Uterus (tissue), 4 donors: ENCODE results near the gene PHF3. TPM values are rescaled to one million over a fixed set of nuclear protein-coding genes. Genes with fewer than 3 reads are reported as not detected.

Experiments used
- DNase-seq, 2 donors: peaks; one replicate each; pipeline ENCODE4 v3.0.0-alpha.2; 2019 to 2020
- H3K27ac ChIP-seq, 2 donors: fragments of 200-600 bp; sonication (generic); 1 replicate in 1 of 2; 2 replicates in 1 of 2; pipeline ENCODE4 v1.5.1; 2016 to 2018
- H3K27me3 ChIP-seq, 2 donors: fragments of 200-600 bp; sonication (generic); one replicate each; pipeline ENCODE4 v1.5.1; 2018 to 2019; ENCODE audit warnings: control low read depth in 1 of 2
- H3K36me3 ChIP-seq, 2 donors: fragments of 200-600 bp; sonication (generic); one replicate each; pipeline ENCODE4 v1.5.1; 2019; ENCODE audit warnings: control low read depth in 1 of 2
- H3K4me1 ChIP-seq, 2 donors: fragments of 200-600 bp; sonication (generic); one replicate each; pipeline ENCODE4 v1.5.1; 2018 to 2019; ENCODE audit warnings: control low read depth in 1 of 2
- H3K4me3 ChIP-seq, 2 donors: fragments of 200-600 bp; sonication (generic); 1 replicate in 1 of 2; 2 replicates in 1 of 2; pipeline ENCODE4 v1.5.1; 2018 to 2019; ENCODE audit warnings: mild to moderate bottlenecking in 1 of 2
- H3K9me3 ChIP-seq, 2 donors: fragments of 200-600 bp; sonication (generic); one replicate each; pipeline ENCODE4 v1.5.1; 2019; ENCODE audit warnings: control low read depth in 1 of 2
- CTCF ChIP-seq, 4 experiments: fragments of 200-600 bp in 2 of 4; fragments of 450-650 bp in 2 of 4; sonication (generic) in 2 of 4; IDR thresholded peaks; one replicate each; pipeline ENCODE4 v1.5.1; 2016 to 2019; ENCODE audit warnings: antibody characterized with exemption in 4 of 4, mild to moderate bottlenecking in 2 of 4, moderate library complexity in 1 of 4
- POLR2A ChIP-seq, 2 donors: fragments of 450-650 bp; IDR thresholded peaks; one replicate each; pipeline ENCODE4 v1.6.1; 2016; ENCODE audit warnings: antibody characterized with exemption in 2 of 2, mild to moderate bottlenecking in 1 of 2, moderate library complexity in 1 of 2
- intact Hi-C: fragments of 100-400 bp; cut with DNase I; formaldehyde crosslinking; loops from one replicate; pipeline ENCODE4 v1.15.1; 2023; ENCODE audit warnings: low total_unique reads
- total RNA-seq, 4 donors: library from RNA; depleted of rRNA in 3 of 4; stranded (reverse); fragments of >200 nt in 3 of 4; gene quantifications; one replicate each; pipeline versions ENCODE4 v1.1.0 to v1.2.4, GENCODE V29; 2014 to 2023
- donor health status: DM: yes; HTN: yes; CAD: no.

Gene PHF3
- total RNA-seq, 4 donors from 2014 or later, result 65.8 to 144 (median 117) TPM

DNA sequence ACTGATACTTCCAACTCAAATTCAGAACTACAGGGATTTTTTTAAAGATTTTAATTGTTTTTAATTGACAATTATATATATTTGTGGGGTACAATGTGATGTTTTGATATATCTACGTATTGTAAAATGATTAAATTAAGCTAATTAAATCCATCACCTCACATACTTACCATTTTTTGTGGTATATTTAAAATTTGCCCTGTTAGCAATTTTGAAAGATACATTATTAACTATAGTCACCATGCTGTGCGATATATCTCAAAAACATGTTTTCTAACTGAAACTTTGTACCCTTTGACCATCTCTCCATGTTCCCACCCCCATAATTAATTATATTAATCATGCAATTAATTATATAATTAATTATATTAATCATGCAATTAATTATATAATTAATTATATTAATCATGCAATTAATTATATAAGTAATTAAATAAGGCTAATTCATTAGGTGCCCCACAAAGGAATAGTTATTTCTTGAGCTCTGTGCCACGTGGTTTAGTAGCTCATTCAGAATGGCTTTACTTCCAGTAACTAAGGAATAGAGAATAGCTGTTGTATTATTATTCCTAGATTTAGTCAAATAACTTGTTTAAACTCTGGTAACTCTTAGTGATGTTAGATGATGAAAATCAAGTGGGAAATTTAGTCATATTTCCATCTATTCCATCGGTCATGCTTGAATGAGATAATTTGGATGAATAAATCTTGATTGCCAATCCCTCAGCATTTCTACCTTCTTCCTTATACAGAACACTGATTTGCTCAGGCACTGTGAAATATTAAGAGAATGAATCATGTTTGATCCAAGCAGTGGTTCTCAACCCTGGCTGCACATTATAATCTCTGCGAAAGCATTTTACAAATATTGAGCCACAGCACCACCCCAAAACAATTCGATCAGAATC lies 38.2 kb upstream of the PHF3 start:
- no peak for TF ChIP-seq POLR2A (IDR thresholded peaks at IDR 0.05)
- TF ChIP-seq CTCF (IDR thresholded peaks at IDR 0.05), result no peak
- H3K4me3 ChIP-seq, result peak overlapping the region in 1 of 2 donors; percentile 34
- no peaks in the 10 kb centered on the region for H3K4me1 ChIP-seq
- H3K27ac ChIP-seq, result no peak overlapping the region
- no peaks in the 10 kb centered on the region for H3K27me3 ChIP-seq
- intact Hi-C loops, result no loop called here
- H3K36me3 ChIP-seq, result no peaks in the 10 kb centered on the region
- DNase-seq, result no peak
- no peaks in the 10 kb centered on the region for H3K9me3 ChIP-seq

DNA sequence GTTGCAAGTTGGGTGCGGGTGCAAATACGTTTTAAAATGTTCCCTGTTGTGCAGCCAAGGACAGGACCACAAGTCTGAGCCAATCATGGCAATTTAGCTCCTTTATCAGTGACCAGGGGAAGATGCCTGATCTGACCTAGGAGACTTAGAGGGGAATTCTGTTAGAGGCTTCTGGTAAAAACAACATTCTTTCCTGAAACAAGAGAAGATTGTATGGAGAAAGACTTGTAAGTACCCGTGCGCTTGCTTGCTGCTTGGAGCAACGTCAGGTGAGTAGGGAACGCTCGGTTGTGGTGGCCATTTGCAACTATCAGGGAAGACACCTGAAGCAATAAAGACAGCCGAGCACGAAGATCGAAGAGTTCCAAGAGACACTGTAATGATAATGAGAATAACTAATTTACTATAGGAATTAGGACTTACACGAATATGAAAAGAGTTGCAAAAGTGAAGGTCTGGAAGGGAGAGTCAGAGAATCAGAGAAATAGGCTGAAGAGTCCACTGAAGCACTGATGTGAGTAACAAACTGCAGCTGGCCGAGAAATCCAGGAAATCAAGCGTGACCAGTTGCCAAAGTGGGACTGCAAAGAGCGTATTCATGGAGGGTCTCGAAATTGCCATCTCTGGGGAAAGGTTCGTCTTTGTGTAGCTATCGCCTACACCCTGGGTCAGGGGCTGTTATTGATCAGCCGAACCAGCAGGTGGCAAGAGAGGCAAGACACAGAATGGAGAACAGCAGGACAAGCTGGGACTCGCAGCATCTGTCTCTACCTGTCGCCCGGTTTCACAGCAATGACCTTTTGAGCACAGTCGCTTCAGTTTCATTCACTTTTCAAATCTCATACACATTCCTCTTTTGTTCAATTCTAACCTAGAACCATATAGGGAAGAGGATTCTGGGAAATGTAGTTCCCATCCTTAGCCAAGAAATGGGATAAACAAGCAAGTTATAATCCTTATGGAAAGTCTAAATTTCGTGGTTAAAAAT lies 37.3 kb upstream of the PHF3 start:
- Histone ChIP-seq H3K9me3 (no peaks in the 10 kb centered on the region), H3K36me3 (no peaks in the 10 kb centered on the region), H3K27me3 (no peaks in the 10 kb centered on the region), H3K27ac (no peak overlapping the region), H3K4me1 (no peaks in the 10 kb centered on the region), H3K4me3 (peak overlapping the region; percentile 27 to 34)
- intact Hi-C loops, result no loop called here
- peak; percentile 62 to 63 for DNase-seq
- no peak for TF ChIP-seq POLR2A (IDR thresholded peaks at IDR 0.05)
- peak; percentile 71 to 85 (median 84) for TF ChIP-seq CTCF (IDR thresholded peaks at IDR 0.05)

DNA sequence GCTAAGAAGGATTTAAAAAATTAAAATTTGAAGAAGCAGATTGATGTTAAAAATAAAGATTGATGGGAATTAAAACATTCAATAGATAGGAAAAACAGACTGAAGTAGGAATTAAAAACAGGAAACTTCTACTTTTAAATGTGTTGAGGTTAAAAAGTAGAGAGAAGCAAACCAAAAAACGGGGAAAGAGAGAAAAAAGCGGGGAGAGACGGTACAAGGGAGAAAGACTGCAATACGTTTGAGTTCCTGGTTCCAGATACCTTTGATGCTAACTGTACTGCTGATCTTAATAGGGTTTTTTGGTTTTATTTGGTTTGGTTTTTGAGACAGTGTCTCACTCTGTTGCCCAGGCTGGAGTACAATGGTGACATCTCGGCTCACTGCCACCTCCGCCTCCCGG lies 36.4 kb upstream of the PHF3 start:
- no peak for TF ChIP-seq CTCF (IDR thresholded peaks at IDR 0.05)
- no peak for TF ChIP-seq POLR2A (IDR thresholded peaks at IDR 0.05)
- Histone ChIP-seq H3K27ac (no peak overlapping the region), H3K9me3 (no peaks in the 10 kb centered on the region), H3K36me3 (no peaks in the 10 kb centered on the region), H3K27me3 (no peaks in the 10 kb centered on the region), H3K4me3 (no peak overlapping the region), H3K4me1 (no peaks in the 10 kb centered on the region)
- no peak for DNase-seq
- intact Hi-C loops, result no loop called here

- no peak overlapping the region for H3K27ac ChIP-seq
- H3K4me1 ChIP-seq, result no peaks in the 10 kb centered on the region
- H3K27me3 ChIP-seq, result no peaks in the 10 kb centered on the region
- H3K36me3 ChIP-seq, result no peaks in the 10 kb centered on the region
- H3K9me3 ChIP-seq, result no peaks in the 10 kb centered on the region
- intact Hi-C loops, result loop anchor here (5.0 kb wide), 1 partner anchor 162 kb away; no protein-coding TSS in a partner anchor
- no peak for DNase-seq
- no peak overlapping the region for H3K4me3 ChIP-seq
- TF ChIP-seq CTCF (IDR thresholded peaks at IDR 0.05), result no peak
- TF ChIP-seq POLR2A (IDR thresholded peaks at IDR 0.05), result no peak
Measured at GRCh38 chr6:63600136-63600535, 35.5 kb upstream of the PHF3 start.
